Activated CD8-positive, alpha-beta memory T cell treated with anti-CD3 and anti-CD28 coated beads, Interleukin-2, amount 50 U/mL, for 1 hour (primary cell): ENCODE measurements around the gene NUP85.
"Not testable (repeated sequence)": the region's sequence is repeated elsewhere in the genome, so short reads cannot be mapped to it uniquely, and the experiment has no call there.

Experiments
- DNase-seq: peaks from one replicate; pipeline ENCODE4 v3.0.0-alpha.2; 2020; ENCODE audit errors: extremely low read depth

NUP85 gene

GRCh38 chr17:75267411-75268232 lies 62.1 kb downstream of the NUP85 start:
- DNase-seq: no peak

GRCh38 chr17:75269844-75270217 lies 64.4 kb downstream of the NUP85 start:
- no peak for DNase-seq

GRCh38 chr17:75270218-75270965 lies 64.9 kb downstream of the NUP85 start:
- no peak for DNase-seq

- no peak for DNase-seq
Observed at GRCh38 chr17:75270966-75271232, 65.4 kb downstream of the NUP85 start, which contains the start of gene MIF4GD. Gene MIF4GD, minus strand, starts transcription at chr17:75271231. Its CDS starts 1,036 bp downstream, at chr17:75270195.

- no peak for DNase-seq
Observed at GRCh38 chr17:75271233-75271954, 65.9 kb downstream of the NUP85 start.

GRCh38 chr17:75271955-75272847 lies 66.7 kb downstream of the NUP85 start:
- DNase-seq: no peak

GRCh38 chr17:75272848-75273184 lies 67.3 kb downstream of the NUP85 start:
- no peak for DNase-seq

GRCh38 chr17:75273977-75274708 lies 68.7 kb downstream of the NUP85 start:
- no peak for DNase-seq

GRCh38 chr17:75277664-75278071 lies 72.2 kb downstream of the NUP85 start:
- DNase-seq: no peak

GRCh38 chr17:75280189-75280588 lies 74.7 kb downstream of the NUP85 start:
- DNase-seq: not testable (repeated sequence)

- DNase-seq: no peak
Observed at GRCh38 chr17:75285123-75285522, 79.6 kb downstream of the NUP85 start.
